Measurements from ENCODE around the gene PHLDA1. TPM values are rescaled to one million over a fixed set of nuclear protein-coding genes. Genes with fewer than 3 reads are reported as not detected.

The PHLDA1 gene
- total and polyA plus RNA-seq, 9 of the 15 experiments (the other 6 are each of a cell fraction or from before 2014, with no cell fraction given): 0.15 to 2.9 (median 0.54) TPM

GRCh38 chr12:76020731-76021672 lies 10.6 kb downstream of the PHLDA1 start (continued):
- no peak for TF ChIP-seq ZNF318 (IDR thresholded peaks at IDR 0.05; ENCODE audit: borderline replicate concordance in 1 of 2, low read depth in 1 of 2)
- TF ChIP-seq ZNF124 (CRISPR knock-in tag; IDR thresholded peaks at IDR 0.05): no peak
- no peak for TF ChIP-seq SOX6 (IDR thresholded peaks at IDR 0.05)
- peak; percentile 95 for TF ChIP-seq FOSL1 (tag; conservative IDR thresholded peaks at IDR 0.05)
- no peak for TF ChIP-seq ZNF431 (CRISPR knock-in tag; IDR thresholded peaks at IDR 0.05)
- TF ChIP-seq NR2C1 (IDR thresholded peaks at IDR 0.05): no peak
- peak; percentile 47; the same call in 1 of the 2 replicates for TF ChIP-seq NR2C1 (tag; IDR thresholded peaks at IDR 0.05)
- no peak for TF ChIP-seq TFAM (CRISPR knock-in tag; conservative IDR thresholded peaks at IDR 0.05)
- TF ChIP-seq TAF1 (IDR thresholded peaks at IDR 0.05; ENCODE audit: control insufficient read depth, extremely low read depth, insufficient read depth, low read length, severe bottlenecking): no peak
- no peak for TF ChIP-seq C11orf30 (IDR thresholded peaks at IDR 0.05; ENCODE audit: low read depth)
- TF ChIP-seq CSDE1 (IDR thresholded peaks at IDR 0.05): no peak
- peak; percentile 72 for TF ChIP-seq CREM (IDR thresholded peaks at IDR 0.05; ENCODE audit: low read depth)
- no peak for TF ChIP-seq ZNF133 (CRISPR knock-in tag; IDR thresholded peaks at IDR 0.05)
- TF ChIP-seq STAG1 (CRISPR knock-in tag; IDR thresholded peaks at IDR 0.05; ENCODE audit: borderline replicate concordance): no peak
- TF ChIP-seq POLR2H (tag; IDR thresholded peaks at IDR 0.05; ENCODE audit: low read depth): no peak
- TF ChIP-seq, protein P1, sequence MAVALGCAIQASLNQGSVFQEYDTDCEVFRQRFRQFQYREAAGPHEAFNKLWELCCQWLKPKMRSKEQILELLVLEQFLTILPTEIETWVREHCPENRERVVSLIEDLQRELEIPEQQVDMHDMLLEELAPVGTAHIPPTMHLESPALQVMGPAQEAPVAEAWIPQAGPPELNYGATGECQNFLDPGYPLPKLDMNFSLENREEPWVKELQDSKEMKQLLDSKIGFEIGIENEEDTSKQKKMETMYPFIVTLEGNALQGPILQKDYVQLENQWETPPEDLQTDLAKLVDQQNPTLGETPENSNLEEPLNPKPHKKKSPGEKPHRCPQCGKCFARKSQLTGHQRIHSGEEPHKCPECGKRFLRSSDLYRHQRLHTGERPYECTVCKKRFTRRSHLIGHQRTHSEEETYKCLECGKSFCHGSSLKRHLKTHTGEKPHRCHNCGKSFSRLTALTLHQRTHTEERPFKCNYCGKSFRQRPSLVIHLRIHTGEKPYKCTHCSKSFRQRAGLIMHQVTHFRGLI (CRISPR knock-in tag; IDR thresholded peaks at IDR 0.05): no peak

Measured in K562 (cell line).